SU-DHL-6 (cell line): ENCODE results near the gene FBXO24.

ENCODE experiments used
- H2AFZ ChIP-seq: fragments of 200-600 bp; sonication (generic); 2 replicates; pipeline ENCODE4 v1.6.1; 2014; ENCODE audit warnings: low read depth, mild to moderate bottlenecking, moderate library complexity, mixed read lengths, antibody characterized with exemption, low read length; ENCODE audit not compliant: severe bottlenecking
- H3F3A ChIP-seq: fragments of 200-600 bp; shearing (Covaris generic); 2 replicates; pipeline ENCODE4 v1.6.0; 2016; ENCODE audit warnings: antibody characterized with exemption, mild to moderate bottlenecking; ENCODE audit not compliant: insufficient read depth
- H3K27ac ChIP-seq: fragments of 200-600 bp; sonication (generic); 2 replicates; pipeline ENCODE4 v1.5.1; 2016; ENCODE audit warnings: low read depth, mild to moderate bottlenecking, low read length, moderate library complexity, mixed read lengths
- H3K27me3 ChIP-seq: fragments of 200-600 bp; sonication (generic), shearing (Covaris generic); 2 replicates; pipeline ENCODE4 v1.6.0; 2014; ENCODE audit warnings: mild to moderate bottlenecking, low read length
- H3K36me3 ChIP-seq: fragments of 200-600 bp; sonication (generic); 2 replicates; pipeline ENCODE4 v1.6.1; 2014; ENCODE audit warnings: mild to moderate bottlenecking, low read length, mixed read lengths
- H3K4me2 ChIP-seq: fragments of 300-600, 200-600 bp; shearing (Covaris generic), sonication (generic); 2 replicates; pipeline ENCODE4 v1.6.0; 2014; ENCODE audit warnings: low read length, low read depth, mild to moderate bottlenecking; ENCODE audit not compliant: poor library complexity, severe bottlenecking
- H3K4me3 ChIP-seq: fragments of 200-600 bp; sonication (generic); 2 replicates; pipeline ENCODE4 v1.5.1; 2014; ENCODE audit warnings: antibody characterized with exemption, low read length, mild to moderate bottlenecking, mixed read lengths; ENCODE audit not compliant: insufficient read depth, poor library complexity, severe bottlenecking
- H3K79me2 ChIP-seq: fragments of 200-600 bp; sonication (generic); 2 replicates; pipeline ENCODE4 v1.6.1; 2014; ENCODE audit warnings: mild to moderate bottlenecking, low read length, moderate library complexity; ENCODE audit not compliant: insufficient read depth
- H3K9ac ChIP-seq: fragments of 200-600 bp; sonication (generic); 2 replicates; pipeline ENCODE4 v1.7.0; 2014; ENCODE audit warnings: mild to moderate bottlenecking, low read length
- H3K9me2 ChIP-seq: fragments of 200-600 bp; sonication (generic); replicated peaks from 2 replicates; pipeline ENCODE4 v1.6.1; 2014; ENCODE audit warnings: low read length; ENCODE audit not compliant: insufficient read depth
- H3K9me3 ChIP-seq: fragments of 200-600 bp; sonication (generic); 2 replicates; pipeline ENCODE4 v1.6.1; 2014; ENCODE audit warnings: low read length, mixed read lengths; ENCODE audit not compliant: insufficient read depth
- H4K20me1 ChIP-seq: fragments of 200-600 bp; sonication (generic); 2 replicates; pipeline ENCODE4 v1.6.1; 2014; ENCODE audit warnings: low read depth, mild to moderate bottlenecking, antibody characterized with exemption, low read length, moderate library complexity, mixed read lengths
- CTCF ChIP-seq: fragments of 200-600 bp; sonication (generic); IDR thresholded peaks from one replicate; pipeline ENCODE4 v1.5.1; 2017; ENCODE audit warnings: antibody characterized with exemption, mild to moderate bottlenecking, low read length, moderate library complexity; ENCODE audit not compliant: insufficient read depth, poor library complexity, severe bottlenecking
- EZH2phosphoT487 ChIP-seq: fragments of 200-600 bp; sonication (generic), shearing (Covaris generic); conservative IDR thresholded peaks from 2 replicates; pipeline ENCODE4 v1.6.1; 2018; ENCODE audit warnings: mild to moderate bottlenecking, antibody characterized with exemption, low read length, moderate library complexity, mixed read lengths

FBXO24 gene

GRCh38 chr7:100574362-100575205 lies 11.5 kb upstream of the FBXO24 start:
- no peak overlapping the region for H3K4me2 ChIP-seq

DNA sequence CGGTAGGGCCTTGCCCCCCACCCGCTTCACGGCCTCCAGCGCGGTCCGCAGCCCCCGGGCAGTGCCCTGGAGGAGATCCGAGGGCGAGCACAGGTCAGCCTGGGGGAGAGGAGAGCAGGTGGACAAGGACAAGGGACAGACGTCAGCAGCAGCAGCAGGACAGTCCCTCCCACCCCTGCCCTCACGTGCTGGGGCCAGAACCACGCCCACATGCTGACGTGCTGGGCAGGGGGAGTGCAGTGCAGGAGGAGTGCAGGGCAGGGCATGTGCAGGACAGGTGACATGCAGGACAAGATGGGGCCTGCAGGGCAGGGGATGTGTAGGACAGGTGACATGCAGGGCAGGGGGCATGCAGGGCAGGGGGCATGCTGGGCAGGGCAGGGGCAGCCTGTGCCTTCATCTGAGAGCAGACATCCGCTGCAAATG lies 10.9 kb upstream of the FBXO24 start:
- H3K36me3 ChIP-seq: no peaks in the 10 kb centered on the region
- no peak overlapping the region for H3K4me2 ChIP-seq
- no peak for TF ChIP-seq CTCF
- no peak for TF ChIP-seq EZH2phosphoT487
- no peaks in the 10 kb centered on the region for H3K9me2 ChIP-seq
- H3K79me2 ChIP-seq: no peaks in the 10 kb centered on the region
- H3K4me3 ChIP-seq: no peak overlapping the region
- H3K27me3 ChIP-seq: no peaks in the 10 kb centered on the region
- no peak overlapping the region for H3K9ac ChIP-seq
- no peaks in the 10 kb centered on the region for H4K20me1 ChIP-seq
- H3K27ac ChIP-seq: no peak overlapping the region
- H2AFZ ChIP-seq: no peak overlapping the region
- no peaks in the 10 kb centered on the region for H3F3A ChIP-seq
- H3K9me3 ChIP-seq: no peaks in the 10 kb centered on the region

More at GRCh38 chr7:100574362-100575205, 11.5 kb upstream of the FBXO24 start:
- Histone ChIP-seq H3K27ac (no peak overlapping the region), H4K20me1 (no peaks in the 10 kb centered on the region), H3K36me3 (no peaks in the 10 kb centered on the region), H3K9ac (no peak overlapping the region), H2AFZ (no peak overlapping the region), H3K79me2 (no peaks in the 10 kb centered on the region), H3K27me3 (no peaks in the 10 kb centered on the region), H3K9me3 (no peaks in the 10 kb centered on the region), H3K9me2 (no peaks in the 10 kb centered on the region), H3F3A (no peaks in the 10 kb centered on the region), H3K4me3 (no peak overlapping the region)
- no peak for TF ChIP-seq EZH2phosphoT487
- no peak for TF ChIP-seq CTCF

DNA sequence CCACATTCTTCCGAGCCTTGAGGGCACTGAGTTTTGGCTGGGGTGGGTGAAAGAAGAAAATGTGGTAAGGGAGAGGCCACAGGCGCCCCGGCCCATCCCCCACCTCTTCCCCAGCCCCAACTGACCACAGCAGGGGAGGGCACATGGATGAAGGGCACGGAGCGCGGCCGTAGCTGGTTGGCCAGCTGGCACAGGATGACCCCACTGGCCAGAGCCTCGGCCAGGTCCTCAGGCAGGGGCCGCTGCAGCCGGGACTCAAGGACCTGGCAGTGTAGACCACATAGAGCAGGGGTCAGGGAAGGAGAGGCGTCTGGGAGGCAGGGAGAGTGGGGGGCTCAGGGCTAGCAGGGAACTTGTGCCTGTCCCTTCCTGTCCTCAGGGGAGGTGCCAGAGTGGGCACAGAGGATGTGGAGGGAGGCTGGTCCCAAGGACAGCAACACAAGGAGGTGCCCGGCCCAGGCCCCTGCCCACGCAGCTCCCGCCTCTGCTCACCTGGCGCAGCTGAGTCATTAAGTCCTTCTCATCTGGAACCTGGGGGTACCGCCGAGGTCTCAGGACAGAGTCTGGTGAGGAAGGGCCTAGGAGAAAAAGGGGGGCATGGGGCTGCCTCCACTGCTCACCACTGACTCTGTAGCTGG lies 10.3 kb upstream of the FBXO24 start:
- no peaks in the 10 kb centered on the region for H3K27me3 ChIP-seq
- no peaks in the 10 kb centered on the region for H3K9me2 ChIP-seq
- H3K79me2 ChIP-seq: no peaks in the 10 kb centered on the region
- H3K36me3 ChIP-seq: no peaks in the 10 kb centered on the region
- no peak overlapping the region for H3K9ac ChIP-seq
- no peak overlapping the region for H3K4me2 ChIP-seq
- H4K20me1 ChIP-seq: no peaks in the 10 kb centered on the region
- no peak overlapping the region for H3K4me3 ChIP-seq
- no peaks in the 10 kb centered on the region for H3F3A ChIP-seq
- TF ChIP-seq CTCF: no peak
- TF ChIP-seq EZH2phosphoT487: no peak
- no peaks in the 10 kb centered on the region for H3K9me3 ChIP-seq
- no peak overlapping the region for H3K27ac ChIP-seq
- no peak overlapping the region for H2AFZ ChIP-seq
